ENCODE results near the gene PSMC1.

DNA sequence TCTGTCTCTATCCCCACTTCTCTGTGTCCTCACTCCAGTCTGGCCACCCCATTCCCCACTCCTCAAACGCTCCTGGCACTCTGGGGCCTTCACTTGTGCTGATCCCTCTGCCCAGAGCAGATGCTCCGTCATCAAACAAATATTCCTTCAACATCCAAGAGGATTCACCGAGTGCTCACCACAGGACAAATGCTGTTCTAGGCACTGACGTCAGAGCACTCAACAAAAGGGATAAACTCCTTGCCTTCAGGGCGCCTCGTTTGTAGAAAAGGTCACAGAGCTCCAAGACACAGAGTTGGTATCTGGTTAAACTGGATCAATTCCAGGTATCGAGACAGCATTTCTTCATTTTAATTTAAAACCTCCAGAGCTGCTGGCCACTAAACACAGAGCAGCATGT lies 35.3 kb downstream of the PSMC1 start:
- TF ChIP-seq POLR2AphosphoS5 (IDR thresholded peaks at IDR 0.05; ENCODE audit: borderline replicate concordance, low read depth, low read length) (no peak), EZH2 (IDR thresholded peaks at IDR 0.05) (no peak), FOXP2 (optimal IDR thresholded peaks at IDR 0.05; ENCODE audit: control extremely low read depth, extremely low read length, insufficient read depth) (no peak)

All from SK-N-MC (cell line).